ENCODE data around the gene OR52K1. TPM values are rescaled to one million over a fixed set of nuclear protein-coding genes. Genes with fewer than 3 reads are reported as not detected.
"Not testable (repeated sequence)": the region's sequence is repeated elsewhere in the genome, so short reads cannot be mapped to it uniquely, and the experiment has no call there.

Gene OR52K1
- total RNA-seq = not detected

DNA sequence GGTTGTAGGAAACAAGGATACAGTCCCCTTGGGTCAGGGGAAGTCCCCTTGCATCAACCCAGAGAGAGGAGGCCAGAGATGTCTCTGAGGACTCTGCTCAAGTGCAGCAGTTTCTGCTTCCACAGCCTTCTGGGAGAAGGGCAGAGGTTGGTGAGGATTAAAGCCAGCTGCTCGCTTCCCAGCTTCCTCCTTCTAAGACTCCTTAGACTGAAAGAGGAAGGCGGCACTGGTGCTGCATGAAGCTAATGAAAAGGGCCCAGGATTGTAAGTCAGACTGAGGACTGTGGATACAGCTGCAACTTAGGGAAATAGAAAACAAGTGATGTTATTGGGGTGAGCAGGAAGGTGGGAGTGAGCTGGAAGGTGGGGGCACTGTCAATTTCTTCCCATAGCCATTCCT is at the start of gene OR52K1:
Gene OR52K1, plus strand, starts transcription at position 202 of the 400 bp plus-strand sequence. CDS start 6,255 bp downstream, outside the sequence.
- DNase-seq = no peak

GRCh38 chr11:4433856-4434255 is 48.6 kb upstream of the OR52K1 start:
- no peak for DNase-seq

GRCh38 chr11:4436411-4436810 is 46.0 kb upstream of the OR52K1 start:
- DNase-seq = no peak

DNA sequence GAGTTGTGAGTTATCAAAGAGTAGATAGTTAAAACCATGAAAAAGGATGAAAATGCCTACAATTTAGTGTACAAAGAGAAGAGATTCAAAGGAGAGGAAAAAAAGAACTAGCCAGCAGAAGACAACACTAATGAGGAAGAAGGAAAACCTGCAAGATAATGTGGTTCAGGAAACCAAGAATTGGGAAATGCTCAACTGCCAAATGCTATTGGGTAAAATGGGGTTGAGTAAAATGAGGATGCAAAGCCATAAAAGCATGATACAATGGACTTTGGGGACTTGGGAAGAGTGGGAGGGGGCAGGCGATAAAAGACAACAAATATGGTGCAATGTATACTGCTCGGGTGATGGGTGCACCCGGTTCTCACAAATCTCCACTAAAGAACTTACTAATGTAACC is 40.9 kb upstream of the OR52K1 start:
- DNase-seq = no peak

DNA sequence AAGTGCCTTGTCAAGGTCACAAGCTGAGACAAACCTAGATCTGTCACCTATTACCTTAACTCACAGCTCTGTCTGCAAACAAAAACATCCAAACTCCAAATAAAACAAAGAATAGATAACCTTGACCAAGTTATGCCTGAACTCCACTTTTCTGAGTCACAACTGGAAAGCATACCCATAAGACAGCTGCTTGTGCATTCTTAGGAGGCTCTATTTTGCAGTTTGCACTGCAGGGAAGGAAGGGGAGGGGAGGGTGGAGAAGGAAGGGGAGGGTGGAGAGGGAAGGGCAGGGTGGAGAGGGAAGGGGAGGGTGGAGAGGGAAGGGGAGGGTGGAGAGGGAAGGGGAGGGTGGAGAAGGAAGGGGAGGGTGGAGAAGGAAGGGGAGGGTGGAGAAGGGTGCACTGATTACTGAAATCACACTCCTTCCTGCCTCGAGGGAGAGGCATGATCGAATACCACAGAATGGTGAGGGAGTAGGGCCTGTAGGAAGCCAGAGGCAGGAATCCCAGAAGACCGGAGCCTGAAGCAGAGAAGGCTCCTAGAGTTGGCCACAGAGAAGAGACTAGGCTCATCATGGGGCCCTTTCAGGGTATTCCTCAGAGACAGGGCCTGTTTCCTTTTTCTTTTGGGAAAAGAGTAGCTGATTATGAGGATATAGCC is 39.1 kb upstream of the OR52K1 start:
- DNase-seq = no peak

- DNase-seq = no peak
Measured at GRCh38 chr11:4448995-4449394, 33.5 kb upstream of the OR52K1 start, which contains the start of gene OR52K2. OR52K2 (plus strand) TSS chr11:4449295; CDS start chr11:4449340, 45 bp downstream.

- no peak for DNase-seq
Measured at GRCh38 chr11:4453118-4453517, 29.3 kb upstream of the OR52K1 start.

- no peak for DNase-seq
Measured at GRCh38 chr11:4454021-4454420, 28.4 kb upstream of the OR52K1 start.

DNA sequence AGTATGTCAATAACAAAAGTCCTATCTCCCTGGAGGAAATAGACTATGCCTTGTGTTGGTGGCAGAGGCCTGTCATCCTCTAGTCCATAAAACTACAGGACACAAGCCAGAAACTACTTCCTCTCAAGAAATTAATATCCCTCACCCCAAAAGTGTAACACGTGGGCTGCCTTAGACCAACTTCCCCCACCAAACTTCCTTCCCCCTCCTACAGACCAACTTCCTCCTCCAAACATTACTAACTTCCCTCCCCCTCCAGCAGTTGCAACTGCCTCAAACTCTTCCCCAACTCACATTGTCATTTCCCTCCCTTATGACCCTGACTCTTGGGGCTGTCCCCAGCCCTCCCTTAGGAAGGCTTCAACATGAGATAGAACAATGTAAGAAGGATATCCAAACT is 27.0 kb upstream of the OR52K1 start:
- DNase-seq = no peak

GRCh38 chr11:4459500-4459899 is 22.9 kb upstream of the OR52K1 start:
- DNase-seq = no peak

GRCh38 chr11:4460151-4460550 is 22.3 kb upstream of the OR52K1 start:
- DNase-seq = no peak

DNA sequence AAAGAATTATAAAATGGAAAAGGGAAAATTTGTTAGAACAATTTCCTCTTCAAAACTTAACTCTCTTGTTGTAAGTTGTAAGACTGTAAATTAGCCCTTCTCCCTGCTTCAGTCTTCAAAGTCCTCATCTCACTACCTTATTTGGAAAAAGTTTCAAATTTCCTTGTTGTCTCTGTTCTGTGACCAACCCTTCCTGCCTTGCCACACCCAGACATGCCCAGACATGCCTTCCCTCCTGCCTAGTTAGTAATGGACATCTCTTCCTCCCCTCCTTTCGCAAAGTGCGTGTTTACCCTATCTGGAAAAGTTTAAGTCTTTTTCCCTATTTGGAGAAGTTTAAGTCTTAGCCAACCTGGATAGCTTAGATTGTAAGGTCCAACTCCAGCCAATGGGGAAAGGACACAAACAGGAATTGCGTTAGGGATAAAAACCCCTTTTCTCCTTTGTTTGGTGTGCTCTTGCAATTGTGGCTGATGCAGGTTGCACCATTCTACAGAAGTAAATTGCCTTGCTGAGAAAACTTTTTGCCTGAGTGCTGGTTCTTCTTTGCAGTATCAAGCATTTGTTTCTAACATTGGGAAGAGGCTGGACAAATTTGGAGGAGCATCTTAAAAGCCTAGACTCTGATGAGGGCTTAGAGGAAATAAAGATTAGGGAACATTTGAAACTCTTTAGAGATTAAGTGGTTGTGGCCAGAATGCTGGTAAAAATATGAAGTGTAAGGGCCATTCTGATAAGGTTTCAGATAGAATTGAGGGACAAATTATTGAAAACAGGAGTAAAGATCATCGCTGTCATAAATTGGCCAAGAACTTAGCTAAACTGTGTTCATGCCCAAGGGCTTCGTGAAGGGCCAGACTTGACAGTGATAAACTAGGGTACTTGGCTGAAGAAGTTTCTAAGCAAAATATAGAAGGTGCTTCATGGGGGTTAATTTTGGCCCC is 18.0 kb upstream of the OR52K1 start:
- no peak for DNase-seq

DNA sequence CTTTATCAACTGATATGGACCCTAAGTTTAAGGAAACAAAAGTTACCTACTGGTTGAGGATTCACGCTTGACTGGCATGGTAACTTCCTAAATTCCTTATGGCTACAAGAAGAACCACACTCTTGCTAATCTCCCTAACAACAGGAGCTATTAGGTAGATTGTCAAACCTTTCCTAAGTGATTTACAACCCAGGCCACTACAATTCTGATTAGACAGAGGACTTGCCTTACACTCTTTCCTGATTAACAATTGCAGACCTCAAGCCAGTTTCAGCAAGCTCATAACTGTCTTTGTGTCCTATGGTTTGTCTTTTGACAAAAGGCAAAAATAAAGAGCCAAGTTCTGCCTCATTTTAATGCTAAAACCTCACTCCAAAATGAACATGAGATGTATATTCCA is 17.0 kb upstream of the OR52K1 start:
- DNase-seq = no peak

DNA sequence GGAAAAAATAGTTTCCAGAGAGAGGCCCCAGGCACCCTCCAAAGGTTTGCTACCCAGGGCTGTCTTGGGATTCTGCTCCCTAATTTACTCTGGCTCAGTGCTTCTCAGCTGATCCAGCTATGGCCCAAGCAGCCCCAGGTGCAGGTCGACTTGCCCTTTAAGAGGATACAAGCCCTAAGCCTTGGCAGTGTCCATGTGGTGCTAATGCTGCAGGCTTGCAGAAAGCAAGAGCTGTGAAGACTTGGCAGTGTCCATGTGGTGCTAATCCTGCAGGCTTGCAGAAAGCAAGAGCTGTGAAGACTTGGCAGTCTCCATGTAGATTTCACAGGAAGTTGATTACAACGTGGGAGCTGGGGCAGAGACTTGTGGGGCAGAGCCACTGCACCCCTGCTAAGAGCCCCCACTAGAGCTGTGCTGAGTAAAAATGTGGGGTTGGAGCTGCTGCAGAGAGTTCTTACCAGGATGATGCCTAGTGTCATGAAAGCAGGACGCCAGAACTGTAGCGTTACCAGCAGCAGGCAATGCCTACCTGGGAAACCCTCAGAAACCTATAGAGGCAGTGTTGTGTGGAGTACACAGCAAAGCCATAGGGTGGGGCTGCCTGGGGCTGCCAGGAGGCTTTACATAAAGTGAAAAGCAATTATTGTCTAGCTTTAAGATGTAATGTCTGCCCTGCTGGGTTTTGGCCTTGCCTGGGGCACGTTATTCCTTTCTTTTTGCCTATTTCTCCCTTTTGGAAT is 16.1 kb upstream of the OR52K1 start:
- DNase-seq = no peak

- DNase-seq = no peak
Measured at GRCh38 chr11:4466871-4467442, 15.5 kb upstream of the OR52K1 start.

DNA sequence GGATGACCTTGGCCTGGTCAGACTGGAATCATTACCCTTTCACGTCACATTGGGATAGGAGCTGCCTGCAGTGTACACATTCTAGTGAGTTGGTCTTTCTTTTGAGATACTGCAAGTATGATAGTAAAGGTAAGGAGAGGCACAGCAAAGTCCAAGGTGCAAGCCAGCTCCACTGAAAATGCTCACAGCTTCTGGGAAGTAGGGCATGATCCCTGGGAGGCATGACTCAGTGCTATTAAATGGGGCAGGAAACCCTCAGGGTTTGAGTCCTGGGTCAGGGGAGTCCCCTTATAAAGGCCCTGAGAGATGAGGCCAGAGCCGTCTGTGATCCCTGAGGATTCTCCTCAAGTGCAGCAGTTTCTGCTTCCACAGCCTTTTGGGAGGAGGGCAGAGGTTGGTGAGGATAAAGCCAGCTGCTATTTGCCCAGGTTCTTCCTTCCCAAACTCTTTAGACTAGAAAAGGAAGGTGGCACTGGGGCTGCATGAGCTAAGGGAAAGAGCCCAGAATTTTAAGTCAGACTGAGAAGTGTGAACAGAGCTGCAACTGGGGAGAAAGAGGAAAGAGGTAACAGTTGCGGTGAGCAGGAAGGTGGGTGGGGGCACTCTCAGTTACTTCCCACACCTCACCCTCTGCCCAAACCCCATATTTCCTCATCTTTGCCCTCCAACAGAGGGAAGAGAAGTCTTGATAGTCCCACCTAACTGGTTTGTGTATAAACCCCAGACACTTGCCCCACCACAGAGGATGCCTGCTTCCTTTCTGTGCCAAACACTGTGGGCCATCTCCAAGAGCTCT is 14.4 kb upstream of the OR52K1 start:
- DNase-seq = no peak

GRCh38 chr11:4479644-4480043 is 2.8 kb upstream of the OR52K1 start:
- DNase-seq = no peak

DNA sequence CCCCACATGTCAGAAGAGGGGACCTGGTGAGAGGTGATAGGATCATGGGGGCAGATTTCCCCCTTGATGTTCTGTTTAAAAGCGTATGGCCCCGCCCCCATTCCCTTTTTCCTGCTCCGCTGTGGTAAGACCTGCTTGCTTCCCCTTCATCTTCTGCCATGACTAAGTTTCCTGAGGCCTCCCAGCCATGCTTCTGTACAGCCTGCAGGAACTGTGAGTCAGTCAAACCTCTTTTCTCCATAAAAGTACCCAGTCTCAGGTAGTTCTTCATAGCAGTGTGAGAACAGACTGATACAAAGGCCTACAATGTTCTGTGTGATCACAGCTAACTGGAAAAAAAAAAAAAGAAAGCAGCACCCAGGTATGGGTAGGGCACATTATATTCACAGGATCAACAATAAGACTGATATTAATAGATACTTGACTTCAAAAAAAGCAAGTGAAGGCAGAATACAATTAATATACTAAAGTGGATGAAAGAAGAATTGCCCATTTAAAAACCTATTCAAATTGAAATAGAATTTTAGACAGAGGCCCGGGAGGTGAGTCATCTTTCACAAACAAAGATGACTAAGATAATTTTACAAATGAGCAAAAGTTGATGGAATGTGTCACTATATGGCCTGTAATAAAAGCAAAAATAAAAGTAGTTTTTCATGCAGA is 1.7 kb upstream of the OR52K1 start:
- no peak for DNase-seq

- DNase-seq = no peak
Measured at GRCh38 chr11:4481240-4481582, 1.2 kb upstream of the OR52K1 start.

- DNase-seq = no peak
Measured at GRCh38 chr11:4484310-4484709, 1.9 kb downstream of the OR52K1 start.

DNA sequence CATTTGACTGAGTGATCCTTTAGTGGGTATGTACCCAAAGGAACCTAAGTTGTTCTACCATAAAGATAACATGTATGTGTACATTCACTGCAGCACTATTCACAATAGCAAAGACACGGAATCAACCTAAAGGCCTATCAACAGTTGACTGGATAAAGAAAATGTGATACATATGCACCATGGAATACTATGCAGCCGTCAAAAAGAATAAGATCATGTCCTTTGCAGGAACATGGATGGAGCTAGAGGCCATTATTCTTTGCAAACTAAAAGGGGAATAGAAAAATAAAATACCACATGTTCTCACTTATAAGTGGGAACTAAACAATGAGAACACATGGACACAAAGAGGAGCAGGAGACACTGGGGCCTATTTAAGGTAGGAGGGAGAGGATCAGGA is 9.0 kb downstream of the OR52K1 start:
- DNase-seq = not testable (repeated sequence)

Measured in effector CD4-positive, alpha-beta T cell (primary cell).